NCI-H1930 (cell line): ENCODE data around the gene GSTO2.

Experiments
- DNase-seq, 2 experiments: peaks; one replicate each; lab custom pipeline; 2025; lab: John Stamatoyannopoulos, UW

GSTO2 gene

DNA sequence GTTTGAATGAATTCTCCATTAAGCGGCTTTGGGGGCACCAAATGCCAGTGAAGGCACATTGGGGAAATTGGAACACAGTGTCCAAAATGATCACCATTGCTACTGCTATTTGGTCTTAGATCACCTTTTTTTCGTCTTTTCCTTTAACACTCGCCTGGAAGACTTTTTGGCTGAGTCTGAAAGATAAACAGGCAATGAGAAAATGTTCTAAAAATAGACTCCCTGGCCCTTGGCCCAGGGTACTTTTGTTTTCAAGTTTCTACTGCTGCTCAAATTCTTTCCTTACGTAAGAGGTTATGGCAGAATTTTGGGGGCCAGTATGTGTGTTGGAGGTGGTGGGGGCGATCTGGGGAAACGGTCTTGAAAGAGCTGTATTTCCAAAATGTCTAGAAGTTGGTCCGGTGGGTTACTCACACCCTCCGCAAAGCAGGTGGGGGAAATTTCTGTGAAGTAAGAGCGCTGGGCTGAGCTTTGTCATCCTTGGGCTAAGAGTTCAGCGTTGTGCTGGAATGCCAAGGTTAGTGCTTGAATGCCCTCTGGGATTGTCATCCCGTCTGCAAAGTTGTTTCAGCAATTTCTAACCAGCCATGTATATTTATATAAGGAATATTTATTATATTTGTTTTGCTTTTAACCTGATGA lies 70.6 kb downstream of the GSTO2 start:
- DNase-seq: no peak

DNA sequence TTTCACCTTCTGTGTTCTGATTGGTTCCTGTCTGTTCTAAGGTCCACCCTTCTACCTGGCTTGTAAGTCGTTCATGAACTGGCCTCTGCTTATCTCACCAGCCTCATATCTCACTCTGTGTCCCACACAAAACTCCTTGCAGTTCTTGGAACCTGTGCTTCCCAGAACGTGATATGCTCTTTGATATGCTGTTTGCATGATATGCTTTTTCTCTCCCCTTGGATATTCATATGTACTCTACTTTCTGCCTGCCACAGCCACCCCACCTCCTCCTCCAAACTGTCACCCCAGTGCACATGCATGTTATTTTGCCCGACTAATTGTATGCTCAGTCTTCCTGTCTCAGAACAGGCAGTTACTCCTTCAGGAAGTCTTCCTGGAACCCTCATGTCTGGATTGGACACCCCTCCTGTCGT lies 71.1 kb downstream of the GSTO2 start:
- DNase-seq: no peak

DNA sequence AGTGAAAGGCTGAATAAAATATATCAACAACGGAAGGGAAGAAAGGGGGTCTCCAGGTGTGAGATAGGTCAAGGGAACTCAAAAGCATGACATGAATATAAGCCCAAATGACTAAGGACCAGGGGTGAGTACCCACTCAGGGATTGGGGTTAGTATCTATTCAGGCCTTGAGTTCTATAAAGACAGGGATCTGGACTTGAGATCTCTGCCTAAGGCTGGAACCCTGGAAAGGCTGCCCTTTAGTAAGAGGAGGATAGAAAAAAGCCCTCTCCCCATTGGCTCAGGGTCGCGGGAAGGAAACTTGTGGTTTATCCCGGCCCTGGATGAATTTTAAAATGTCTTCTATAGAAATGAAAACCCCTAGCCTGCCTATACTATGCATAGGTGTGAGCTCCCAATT lies 71.7 kb downstream of the GSTO2 start:
- no peak for DNase-seq

DNA sequence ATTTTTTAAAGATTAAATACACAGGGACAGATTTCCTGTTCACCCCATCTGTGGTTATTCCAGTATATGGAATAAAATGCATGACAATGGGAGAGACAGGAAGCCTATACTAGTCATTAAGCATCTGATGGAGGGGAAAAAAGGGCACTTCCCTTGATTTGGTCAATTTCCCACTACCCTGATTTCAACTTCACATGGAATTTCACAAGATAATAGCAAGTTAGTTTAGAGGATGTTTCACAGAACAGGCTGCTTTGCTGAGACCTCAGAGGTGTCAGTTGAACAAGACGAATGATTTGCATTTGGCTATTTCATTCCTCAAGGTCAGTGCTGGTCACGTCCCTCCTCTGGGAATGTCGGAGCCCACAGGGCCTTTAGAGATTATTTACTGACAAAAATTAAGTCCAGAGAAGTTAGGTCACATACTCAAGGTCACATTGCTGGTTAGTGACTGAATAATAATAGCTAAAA lies 74.0 kb downstream of the GSTO2 start:
- DNase-seq: no peak

DNA sequence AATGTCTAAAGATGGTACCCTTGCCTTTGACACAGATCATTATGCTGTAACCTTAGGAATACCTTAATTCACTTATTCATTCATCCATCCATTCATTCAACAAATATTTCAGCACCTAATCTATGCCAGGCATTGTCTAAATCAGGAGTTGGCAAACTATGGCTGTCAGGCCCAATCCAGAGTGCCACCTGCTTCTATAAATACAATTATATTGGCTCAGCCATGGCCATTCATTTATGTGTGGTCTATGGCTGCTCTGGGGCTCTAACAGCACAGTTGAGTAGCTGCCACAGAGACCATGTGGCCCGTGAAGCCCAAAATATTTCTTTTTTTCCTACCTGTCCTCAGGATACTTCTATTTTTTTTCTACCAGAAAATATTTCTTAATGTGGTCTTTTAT lies 75.2 kb downstream of the GSTO2 start:
- no peak for DNase-seq

DNA sequence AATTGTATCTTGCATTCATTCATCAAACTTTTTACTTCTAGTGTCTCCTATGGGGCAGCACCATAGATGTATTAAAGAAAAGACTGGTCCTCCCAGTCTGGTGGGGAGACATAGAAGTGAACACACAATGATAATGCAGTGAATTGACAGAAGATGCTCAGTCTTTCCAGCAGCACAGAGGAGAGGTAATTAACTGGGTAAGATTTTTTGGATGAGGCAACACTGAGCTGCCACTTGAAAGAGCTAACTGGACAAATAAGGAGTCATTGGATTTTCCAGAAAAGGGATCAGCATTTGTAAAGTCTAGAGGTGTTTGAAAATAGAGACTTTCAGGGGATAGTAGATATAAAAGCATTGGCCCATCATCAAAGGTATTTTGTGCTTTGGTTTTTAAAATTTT lies 76.5 kb downstream of the GSTO2 start:
- DNase-seq: no peak

DNA sequence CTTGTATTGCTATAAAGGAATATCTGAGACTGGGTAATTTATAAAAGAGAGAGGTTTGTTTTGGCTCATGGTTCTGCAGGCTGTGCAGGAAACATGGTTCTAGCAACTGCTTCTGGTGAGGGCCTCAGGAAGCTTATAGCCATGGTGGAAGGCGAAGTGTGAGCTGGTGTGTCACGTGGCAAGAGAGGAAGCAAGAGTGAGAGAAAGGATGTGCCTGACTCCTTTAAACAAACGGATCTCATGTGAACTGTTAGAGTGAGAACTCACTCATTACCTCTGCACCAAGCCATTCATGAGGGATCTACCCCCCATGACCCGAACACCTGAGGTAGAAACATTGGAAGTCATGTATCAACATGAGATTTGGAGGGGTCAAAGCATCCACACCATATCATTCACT lies 77.0 kb downstream of the GSTO2 start:
- DNase-seq: no peak

DNA sequence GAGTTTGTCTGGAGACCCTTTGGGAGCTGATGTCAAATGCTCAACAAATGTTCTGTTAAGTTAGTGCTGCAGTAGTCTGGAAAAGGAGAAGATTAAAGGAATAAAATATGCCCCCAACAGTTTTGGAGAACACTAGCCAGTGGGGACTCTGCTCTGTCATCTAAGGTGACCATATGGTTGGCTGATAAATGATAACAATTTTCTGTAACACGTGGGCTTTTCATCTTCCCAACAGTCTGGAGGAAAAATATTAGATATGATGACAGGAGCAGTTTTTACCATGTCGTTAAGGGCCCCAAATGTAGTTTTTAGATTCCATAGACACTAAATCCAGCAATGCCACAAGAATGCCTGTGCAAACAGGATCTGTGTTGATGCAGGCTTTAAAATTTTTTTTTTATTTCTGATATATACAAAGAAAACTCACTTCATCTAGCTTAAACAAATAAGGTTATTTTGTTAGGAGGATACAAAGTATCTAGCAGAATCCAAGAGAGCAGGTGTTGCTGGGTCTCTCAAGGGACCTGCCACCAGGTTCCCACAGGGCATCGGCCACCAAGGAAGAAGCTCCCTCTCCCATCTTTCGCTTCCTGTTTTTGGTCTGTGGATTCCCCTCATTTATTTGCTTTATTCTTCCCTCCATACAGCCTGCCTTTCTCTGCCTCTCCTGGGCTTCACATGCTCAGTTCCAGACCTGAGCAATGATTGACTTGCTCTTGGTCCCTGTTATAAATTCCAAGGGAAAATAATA lies 78.5 kb downstream of the GSTO2 start:
- no peak for DNase-seq

DNA sequence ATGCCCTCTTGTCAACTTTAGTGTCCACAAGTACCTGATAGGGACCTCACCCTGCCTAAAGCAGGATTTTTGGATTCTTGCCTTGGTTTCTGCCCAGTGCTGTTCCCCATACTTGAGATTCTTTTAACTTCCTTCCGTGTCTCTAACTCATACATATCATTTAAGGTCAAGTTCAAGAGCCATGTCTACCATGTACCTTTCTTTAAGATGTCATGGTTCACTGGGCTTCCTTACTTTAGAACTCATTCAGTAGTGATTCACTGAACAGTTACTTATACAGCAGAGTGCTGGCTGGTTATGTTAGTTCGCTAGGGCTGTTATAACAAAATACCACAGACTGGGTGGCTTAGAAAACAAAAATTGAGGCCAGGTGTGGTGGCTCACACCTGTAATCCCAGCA lies 79.6 kb downstream of the GSTO2 start:
- DNase-seq: no peak

DNA sequence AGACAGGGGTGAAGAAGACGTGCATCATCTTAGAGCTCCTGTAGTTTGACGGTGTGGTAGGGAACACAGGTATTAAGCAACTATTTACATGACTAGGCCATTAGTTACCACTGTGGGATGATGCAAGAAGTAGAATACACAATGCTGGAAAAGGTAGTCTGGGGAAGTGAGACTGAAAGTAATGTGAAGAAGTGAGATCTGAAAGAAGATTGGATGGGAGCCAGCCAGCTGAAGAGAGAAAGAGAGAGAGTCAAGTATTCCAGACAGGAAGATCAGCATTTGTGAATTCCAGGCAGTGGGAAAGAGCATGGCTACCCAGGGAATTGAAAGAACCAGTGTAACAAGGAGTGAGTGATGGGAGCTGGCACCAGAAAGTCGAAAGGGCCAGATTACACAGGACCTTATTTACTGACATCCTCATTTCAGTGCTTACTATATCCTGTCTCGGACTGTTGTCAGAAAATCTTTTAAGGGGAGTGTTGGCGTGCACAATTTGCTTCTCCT lies 80.7 kb downstream of the GSTO2 start:
- no peak for DNase-seq

DNA sequence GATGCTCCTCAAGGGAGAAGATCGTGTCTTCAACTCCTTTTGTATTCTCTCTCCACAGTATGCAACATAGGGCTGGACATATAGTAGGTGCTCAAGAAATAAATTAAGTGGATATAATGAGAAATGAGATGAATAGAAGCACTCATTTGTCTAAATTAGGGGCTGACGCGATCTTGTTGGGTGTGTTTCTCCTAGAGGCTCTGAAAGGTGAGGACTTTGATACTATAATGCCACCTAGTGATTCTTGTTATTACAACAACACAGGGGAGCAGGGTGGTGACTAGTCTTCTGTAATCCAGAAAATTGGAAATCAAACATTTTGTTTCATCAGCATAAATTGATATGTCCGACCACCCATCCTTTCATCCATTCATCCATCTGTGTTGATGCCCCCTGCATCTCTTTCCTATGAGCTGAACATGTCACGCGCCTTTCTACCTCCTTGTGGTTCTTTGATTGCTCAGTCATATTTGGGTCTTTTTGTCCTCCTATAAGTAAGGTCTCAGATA lies 81.2 kb downstream of the GSTO2 start:
- peak in 1 of 2 experiments; percentile 27 for DNase-seq

DNA sequence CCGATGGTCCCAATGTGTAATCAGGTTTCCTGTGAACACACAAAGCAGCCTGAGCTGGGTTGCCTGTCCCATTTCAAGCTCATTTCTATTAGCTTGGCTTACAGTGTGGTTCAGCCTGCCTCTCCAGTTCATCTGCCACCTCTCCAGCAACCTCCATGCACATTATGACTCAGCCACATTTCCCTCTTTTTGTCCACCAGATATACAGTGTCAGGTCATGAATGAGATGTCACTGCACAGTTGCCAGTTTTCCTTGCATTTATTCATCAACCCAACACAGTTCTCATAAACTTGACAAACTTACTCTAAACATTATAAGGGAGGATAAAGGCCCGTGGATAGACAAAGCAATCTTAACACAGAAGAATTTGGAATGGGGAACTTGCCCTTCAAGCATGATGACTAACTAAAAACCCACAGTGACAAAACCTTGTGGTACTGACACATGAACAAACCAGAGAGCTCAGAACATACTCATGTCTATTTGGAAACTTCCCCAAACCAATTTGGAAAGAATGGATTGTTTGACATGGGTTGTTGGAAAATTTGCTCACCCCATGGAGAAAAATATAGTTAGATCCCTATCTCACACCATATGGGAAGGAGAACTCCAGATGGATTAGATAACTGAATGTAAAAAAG lies 82.2 kb downstream of the GSTO2 start:
- DNase-seq: no peak

DNA sequence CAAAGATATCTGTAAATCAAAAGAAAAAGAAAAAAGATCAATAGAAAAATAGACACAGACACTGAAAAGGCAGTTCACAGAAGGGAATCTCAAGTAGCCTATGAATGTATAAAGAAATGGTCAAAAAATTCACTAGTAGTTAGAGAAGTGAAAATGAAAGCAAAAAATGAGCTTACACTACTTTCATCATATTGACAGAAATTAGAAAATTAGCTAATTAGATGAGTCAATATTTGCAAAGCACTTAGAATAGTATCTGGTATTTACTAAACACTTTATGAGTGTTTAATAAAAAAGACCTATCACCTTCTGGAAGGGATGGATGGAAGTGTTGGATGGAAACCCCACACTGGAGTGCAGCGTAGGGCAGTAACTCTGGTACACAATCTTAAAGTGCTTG lies 82.9 kb downstream of the GSTO2 start:
- peak in 1 of 2 experiments; percentile 39 for DNase-seq

DNA sequence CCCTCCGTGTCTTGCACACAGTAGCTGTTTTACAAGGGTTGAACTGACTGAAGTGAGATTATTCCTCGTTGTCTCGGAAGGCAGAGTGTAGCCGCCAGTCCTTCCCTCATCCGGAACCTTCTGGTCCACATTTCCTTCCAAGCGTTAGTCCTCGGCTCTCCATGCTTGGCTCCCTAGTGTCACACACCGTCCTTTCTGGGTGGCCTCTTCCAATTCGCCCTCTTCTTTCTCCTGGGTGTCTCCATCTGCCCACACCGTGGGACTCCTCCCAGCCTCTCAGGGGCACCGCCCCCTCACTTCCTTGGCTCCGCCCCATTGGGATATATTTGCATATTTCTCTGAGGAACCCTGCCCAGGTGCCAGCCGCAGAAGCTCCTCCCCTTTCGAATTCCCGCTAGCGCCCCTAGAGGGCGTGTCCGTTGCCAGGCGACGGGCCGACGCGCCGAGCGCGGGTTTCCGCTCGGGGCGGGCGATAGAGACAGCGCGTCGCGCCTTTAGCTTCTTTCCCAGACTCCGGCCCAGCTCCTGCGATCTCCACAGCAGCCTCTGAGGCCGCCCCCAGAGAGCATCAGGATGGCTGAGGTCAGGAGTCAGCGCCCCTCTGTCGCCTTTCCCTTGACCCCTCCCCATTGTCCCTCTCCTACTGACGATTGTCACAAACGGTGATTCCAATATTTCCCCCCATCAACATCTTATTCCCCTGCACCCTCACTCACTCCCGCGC lies 84.5 kb downstream of the GSTO2 start, which contains the start of gene CFAP58:
TSS of gene CFAP58 (plus strand) at position 509 of the 724 bp plus-strand sequence. CDS start at position 574, 65 bp downstream.
- DNase-seq: peak; percentile 78 to 88
